Measurements from ENCODE around the gene FOXO4. TPM values are rescaled to one million over a fixed set of nuclear protein-coding genes. Genes with fewer than 3 reads are reported as not detected.

FOXO4 gene
- total and polyA plus RNA-seq, 10 of the 15 experiments (the other 5 are each of a cell fraction or from before 2014, with no cell fraction given): 0.05 to 6.9 (median 2.3) TPM

DNA sequence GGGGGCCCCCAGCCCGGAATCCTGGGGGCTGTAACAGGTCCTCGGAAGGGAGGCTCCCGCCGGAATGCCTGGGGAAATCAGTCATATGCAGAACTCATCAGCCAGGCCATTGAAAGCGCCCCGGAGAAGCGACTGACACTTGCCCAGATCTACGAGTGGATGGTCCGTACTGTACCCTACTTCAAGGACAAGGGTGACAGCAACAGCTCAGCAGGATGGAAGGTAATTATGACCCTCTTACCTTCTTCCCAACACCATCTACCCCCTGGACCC lies 1.0 kb downstream of the FOXO4 start:
- FAIRE-seq (no peak), ATAC-seq (no peak), DNase-seq (ENCODE audit: low read depth, low spot score) (no peak)
- no peaks in the 10 kb centered on the region for H3K36me3 ChIP-seq (ENCODE audit: control insufficient read depth in 2 of 2, insufficient read depth in 2 of 2, low read length in 1 of 2)
- H3K79me2 ChIP-seq (ENCODE audit: control insufficient read depth, insufficient read depth, low read length): no peaks in the 10 kb centered on the region
- ChIA-PET CTCF (interaction anchor here (1.7 to 2.3 kb wide), 3 partner anchors 15 to 32 kb away, joined by 9 to 22 read pairs (median 10); partner anchors contain the start of genes IL2RG and MED12), POLR2A (interaction anchor here (1.1 to 1.3 kb wide), 2 partner anchors 15 to 85 kb away, joined by 3 to 4 read pairs; partner anchors contain the start of gene IL2RG), SMC1A (ENCODE audit: uncharacterized antibody, unreplicated experiment) (interaction anchor here (1.2 to 2.7 kb wide), 3 partner anchors 21 to 83 kb away, joined by 5 to 10 read pairs (median 7); partner anchors contain the start of gene MED12), RAD21 (ENCODE audit: unreplicated experiment) (interaction anchor here (0.6 to 2.4 kb wide), 4 partner anchors 15 to 187 kb away, joined by 5 to 10 read pairs (median 6); partner anchors contain the start of genes IL2RG and NONO)
- no TSS peak for BruUV-seq (replicated peaks)
- H3K4me1 ChIP-seq (ENCODE audit: control insufficient read depth, insufficient read depth, low read length): no peaks in the 10 kb centered on the region
- H3K9ac ChIP-seq (ENCODE audit: control insufficient read depth, insufficient read depth, low read length): peak overlapping the region; percentile 62; the same call in 1 of the 2 replicates
- no peaks in the 10 kb centered on the region for H3K9me3 ChIP-seq (replicated peaks; ENCODE audit: control insufficient read depth, insufficient read depth, low read length)
- in situ Hi-C loops (cut with MboI) (no loop called here), intact Hi-C loops (cut with micrococcal nuclease; ENCODE audit: unreplicated experiment) (loop anchor here (10.0 kb wide), 1 partner anchor 188 kb away; the partner anchor contains the start of gene NONO)
- H3K4me2 ChIP-seq (ENCODE audit: control insufficient read depth, insufficient read depth): peak overlapping the region; percentile 79
- H4K20me1 ChIP-seq (ENCODE audit: control insufficient read depth, insufficient read depth): no peaks in the 10 kb centered on the region
- H3K27ac ChIP-seq (ENCODE audit: control insufficient read depth, insufficient read depth): no peak overlapping the region
- peak overlapping the region; percentile 64 for H3K4me3 ChIP-seq
- 0 out of 2 replicates have a peak overlapping the region, but pooled peaks have one; percentile 81 for H2AFZ ChIP-seq (ENCODE audit: control insufficient read depth, low read depth, low read length)
- WGBS (ENCODE audit: insufficient coverage, insufficient replicate concordance, low lambda C conversion rate, missing lambda C conversion rate): 38% methylated on average over 9 of the region's 9 CpGs
- H3K27me3 ChIP-seq (replicated peaks in 1 of 2; ENCODE audit: control insufficient read depth in 2 of 2, insufficient read depth in 2 of 2, low read length in 1 of 2): no peaks in the 10 kb centered on the region
- TF ChIP-seq TCF7 (IDR thresholded peaks at IDR 0.05; ENCODE audit: borderline replicate concordance): no peak
- TF ChIP-seq IRF4 (IDR thresholded peaks at IDR 0.05; ENCODE audit: low read depth, low read length): no peak
- TF ChIP-seq EZH2 (IDR thresholded peaks at IDR 0.05; ENCODE audit: borderline replicate concordance, control insufficient read depth, low read depth, low read length): no peak
- no peak for TF ChIP-seq PML (IDR thresholded peaks at IDR 0.05; ENCODE audit: low read length)
- no peak for TF ChIP-seq ATF3 (IDR thresholded peaks at IDR 0.05; ENCODE audit: borderline replicate concordance, extremely low read depth, low read depth, low read length)
- no peak for TF ChIP-seq CEBPB (IDR thresholded peaks at IDR 0.05; ENCODE audit: borderline replicate concordance in 1 of 2, low read depth in 2 of 2, low read length in 2 of 2)
- TF ChIP-seq STAT3 (IDR thresholded peaks at IDR 0.05; ENCODE audit: low read depth, low read length): no peak
- no peak for TF ChIP-seq TCF3 (IDR thresholded peaks at IDR 0.05; ENCODE audit: borderline replicate concordance, insufficient read depth, low read depth, low read length)
- TF ChIP-seq ZBTB4 (CRISPR knock-in tag; IDR thresholded peaks at IDR 0.05): no peak
- TF ChIP-seq SP1 (IDR thresholded peaks at IDR 0.05; ENCODE audit: low read depth, low read length): no peak
- TF ChIP-seq, protein P1, sequence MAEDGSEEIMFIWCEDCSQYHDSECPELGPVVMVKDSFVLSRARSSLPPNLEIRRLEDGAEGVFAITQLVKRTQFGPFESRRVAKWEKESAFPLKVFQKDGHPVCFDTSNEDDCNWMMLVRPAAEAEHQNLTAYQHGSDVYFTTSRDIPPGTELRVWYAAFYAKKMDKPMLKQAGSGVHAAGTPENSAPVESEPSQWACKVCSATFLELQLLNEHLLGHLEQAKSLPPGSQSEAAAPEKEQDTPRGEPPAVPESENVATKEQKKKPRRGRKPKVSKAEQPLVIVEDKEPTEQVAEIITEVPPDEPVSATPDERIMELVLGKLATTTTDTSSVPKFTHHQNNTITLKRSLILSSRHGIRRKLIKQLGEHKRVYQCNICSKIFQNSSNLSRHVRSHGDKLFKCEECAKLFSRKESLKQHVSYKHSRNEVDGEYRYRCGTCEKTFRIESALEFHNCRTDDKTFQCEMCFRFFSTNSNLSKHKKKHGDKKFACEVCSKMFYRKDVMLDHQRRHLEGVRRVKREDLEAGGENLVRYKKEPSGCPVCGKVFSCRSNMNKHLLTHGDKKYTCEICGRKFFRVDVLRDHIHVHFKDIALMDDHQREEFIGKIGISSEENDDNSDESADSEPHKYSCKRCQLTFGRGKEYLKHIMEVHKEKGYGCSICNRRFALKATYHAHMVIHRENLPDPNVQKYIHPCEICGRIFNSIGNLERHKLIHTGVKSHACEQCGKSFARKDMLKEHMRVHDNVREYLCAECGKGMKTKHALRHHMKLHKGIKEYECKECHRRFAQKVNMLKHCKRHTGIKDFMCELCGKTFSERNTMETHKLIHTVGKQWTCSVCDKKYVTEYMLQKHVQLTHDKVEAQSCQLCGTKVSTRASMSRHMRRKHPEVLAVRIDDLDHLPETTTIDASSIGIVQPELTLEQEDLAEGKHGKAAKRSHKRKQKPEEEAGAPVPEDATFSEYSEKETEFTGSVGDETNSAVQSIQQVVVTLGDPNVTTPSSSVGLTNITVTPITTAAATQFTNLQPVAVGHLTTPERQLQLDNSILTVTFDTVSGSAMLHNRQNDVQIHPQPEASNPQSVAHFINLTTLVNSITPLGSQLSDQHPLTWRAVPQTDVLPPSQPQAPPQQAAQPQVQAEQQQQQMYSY (CRISPR knock-in tag; IDR thresholded peaks at IDR 0.05): no peak
- no peak for TF ChIP-seq SRF (IDR thresholded peaks at IDR 0.05; ENCODE audit: low read depth in 2 of 2, low read length in 2 of 2)
- no peak for TF ChIP-seq CHD4 (IDR thresholded peaks at IDR 0.05)
- no peak for TF ChIP-seq NFXL1 (IDR thresholded peaks at IDR 0.05; ENCODE audit: borderline replicate concordance)
- TF ChIP-seq IKZF2 (IDR thresholded peaks at IDR 0.05): no peak
- no peak for TF ChIP-seq ZZZ3 (IDR thresholded peaks at IDR 0.05; ENCODE audit: control insufficient read depth, insufficient read length, low read depth)

All from GM12878 (cell line).